Measurements from ENCODE around the gene VPS13D. TPM values are rescaled to one million over a fixed set of nuclear protein-coding genes. Genes with fewer than 3 reads are reported as not detected.

VPS13D gene
- total RNA-seq, 1 experiment from 2014 or later, result 33.1 TPM

DNA sequence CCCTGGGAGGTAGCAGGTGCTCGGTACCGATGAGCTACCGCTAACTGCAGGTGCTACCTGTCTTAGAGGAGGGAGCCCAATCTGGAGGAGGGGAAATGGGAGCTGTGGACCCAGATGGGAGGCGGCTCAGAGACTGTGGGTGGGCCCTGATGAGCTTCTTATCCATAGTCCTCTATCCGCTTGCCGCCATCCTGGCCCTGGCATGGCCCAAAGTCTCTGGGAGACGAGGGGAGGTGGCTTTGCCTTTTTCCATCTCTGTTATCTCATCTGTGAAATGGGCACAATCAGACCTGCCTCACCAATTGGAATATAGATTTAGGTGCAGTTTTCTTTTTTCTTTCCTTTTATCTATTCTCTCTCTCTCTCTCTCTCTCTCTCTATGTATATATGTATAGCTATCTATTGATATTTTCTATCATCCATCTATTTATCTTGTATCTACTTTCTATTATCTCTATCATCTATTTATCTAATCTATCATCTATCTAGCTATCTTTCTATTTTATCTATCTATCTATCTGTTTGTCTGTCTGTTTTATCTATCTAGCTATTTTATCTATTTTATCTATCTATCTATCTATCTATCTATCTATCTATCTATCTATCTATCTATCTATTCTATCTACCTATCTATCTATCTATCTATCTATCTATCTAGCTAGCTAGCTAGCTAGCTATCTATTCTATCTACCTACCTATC is 46.6 kb upstream of the VPS13D start:
- H3K27ac ChIP-seq (ENCODE audit: low read length), result no peak overlapping the region
- H3K4me3 ChIP-seq (ENCODE audit: low read depth in 2 of 2, low read length in 2 of 2), result no peak overlapping the region
- DNase-seq (ENCODE audit: low read depth, low spot score) (no peak), ATAC-seq (no peak)
- H3K4me1 ChIP-seq (ENCODE audit: control insufficient read depth, insufficient read depth, low read length), result peaks cover 9% of the 10 kb centered on the region; the same call in 1 of the 2 replicates
- intact Hi-C loops (cut with micrococcal nuclease; ENCODE audit: unreplicated experiment), result no loop called here
- in situ Hi-C loops (cut with HindIII; ENCODE audit: low pct_unique_long_range_greater_than_20kb, low sequenced_read_pairs), result no loop called here
- ChIA-PET POLR2A (interaction anchor here (0.5 kb wide), 1 partner anchor 50 kb away, joined by 3 read pairs; no protein-coding TSS in a partner anchor), CTCF (no interaction called here)
- no TSS peak for BruUV-seq (replicated peaks)
- no peaks in the 10 kb centered on the region for H3K36me3 ChIP-seq (ENCODE audit: control insufficient read depth, insufficient read depth, low read length)
- no peaks in the 10 kb centered on the region for H3K9me3 ChIP-seq (ENCODE audit: control insufficient read depth, insufficient read depth, low read depth, low read length)
- H3K27me3 ChIP-seq (ENCODE audit: control insufficient read depth, insufficient read depth, low read length), result no peaks in the 10 kb centered on the region
- TF ChIP-seq, protein P1, sequence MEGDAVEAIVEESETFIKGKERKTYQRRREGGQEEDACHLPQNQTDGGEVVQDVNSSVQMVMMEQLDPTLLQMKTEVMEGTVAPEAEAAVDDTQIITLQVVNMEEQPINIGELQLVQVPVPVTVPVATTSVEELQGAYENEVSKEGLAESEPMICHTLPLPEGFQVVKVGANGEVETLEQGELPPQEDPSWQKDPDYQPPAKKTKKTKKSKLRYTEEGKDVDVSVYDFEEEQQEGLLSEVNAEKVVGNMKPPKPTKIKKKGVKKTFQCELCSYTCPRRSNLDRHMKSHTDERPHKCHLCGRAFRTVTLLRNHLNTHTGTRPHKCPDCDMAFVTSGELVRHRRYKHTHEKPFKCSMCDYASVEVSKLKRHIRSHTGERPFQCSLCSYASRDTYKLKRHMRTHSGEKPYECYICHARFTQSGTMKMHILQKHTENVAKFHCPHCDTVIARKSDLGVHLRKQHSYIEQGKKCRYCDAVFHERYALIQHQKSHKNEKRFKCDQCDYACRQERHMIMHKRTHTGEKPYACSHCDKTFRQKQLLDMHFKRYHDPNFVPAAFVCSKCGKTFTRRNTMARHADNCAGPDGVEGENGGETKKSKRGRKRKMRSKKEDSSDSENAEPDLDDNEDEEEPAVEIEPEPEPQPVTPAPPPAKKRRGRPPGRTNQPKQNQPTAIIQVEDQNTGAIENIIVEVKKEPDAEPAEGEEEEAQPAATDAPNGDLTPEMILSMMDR (IDR thresholded peaks at IDR 0.05), result no peak
- TF ChIP-seq POLR2AphosphoS5 (IDR thresholded peaks at IDR 0.05; ENCODE audit: low read depth, low read length) (no peak), SIN3A (IDR thresholded peaks at IDR 0.05; ENCODE audit: borderline replicate concordance, insufficient read depth, low read depth, low read length) (no peak), TCF7L2 (IDR thresholded peaks at IDR 0.05; ENCODE audit: low read depth, low read length) (no peak)
- TF ChIP-seq, protein P2, sequence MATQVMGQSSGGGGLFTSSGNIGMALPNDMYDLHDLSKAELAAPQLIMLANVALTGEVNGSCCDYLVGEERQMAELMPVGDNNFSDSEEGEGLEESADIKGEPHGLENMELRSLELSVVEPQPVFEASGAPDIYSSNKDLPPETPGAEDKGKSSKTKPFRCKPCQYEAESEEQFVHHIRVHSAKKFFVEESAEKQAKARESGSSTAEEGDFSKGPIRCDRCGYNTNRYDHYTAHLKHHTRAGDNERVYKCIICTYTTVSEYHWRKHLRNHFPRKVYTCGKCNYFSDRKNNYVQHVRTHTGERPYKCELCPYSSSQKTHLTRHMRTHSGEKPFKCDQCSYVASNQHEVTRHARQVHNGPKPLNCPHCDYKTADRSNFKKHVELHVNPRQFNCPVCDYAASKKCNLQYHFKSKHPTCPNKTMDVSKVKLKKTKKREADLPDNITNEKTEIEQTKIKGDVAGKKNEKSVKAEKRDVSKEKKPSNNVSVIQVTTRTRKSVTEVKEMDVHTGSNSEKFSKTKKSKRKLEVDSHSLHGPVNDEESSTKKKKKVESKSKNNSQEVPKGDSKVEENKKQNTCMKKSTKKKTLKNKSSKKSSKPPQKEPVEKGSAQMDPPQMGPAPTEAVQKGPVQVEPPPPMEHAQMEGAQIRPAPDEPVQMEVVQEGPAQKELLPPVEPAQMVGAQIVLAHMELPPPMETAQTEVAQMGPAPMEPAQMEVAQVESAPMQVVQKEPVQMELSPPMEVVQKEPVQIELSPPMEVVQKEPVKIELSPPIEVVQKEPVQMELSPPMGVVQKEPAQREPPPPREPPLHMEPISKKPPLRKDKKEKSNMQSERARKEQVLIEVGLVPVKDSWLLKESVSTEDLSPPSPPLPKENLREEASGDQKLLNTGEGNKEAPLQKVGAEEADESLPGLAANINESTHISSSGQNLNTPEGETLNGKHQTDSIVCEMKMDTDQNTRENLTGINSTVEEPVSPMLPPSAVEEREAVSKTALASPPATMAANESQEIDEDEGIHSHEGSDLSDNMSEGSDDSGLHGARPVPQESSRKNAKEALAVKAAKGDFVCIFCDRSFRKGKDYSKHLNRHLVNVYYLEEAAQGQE (IDR thresholded peaks at IDR 0.05; ENCODE audit: insufficient read depth in 1 of 2, low read depth in 2 of 2, low read length in 1 of 2), result no peak

DNA sequence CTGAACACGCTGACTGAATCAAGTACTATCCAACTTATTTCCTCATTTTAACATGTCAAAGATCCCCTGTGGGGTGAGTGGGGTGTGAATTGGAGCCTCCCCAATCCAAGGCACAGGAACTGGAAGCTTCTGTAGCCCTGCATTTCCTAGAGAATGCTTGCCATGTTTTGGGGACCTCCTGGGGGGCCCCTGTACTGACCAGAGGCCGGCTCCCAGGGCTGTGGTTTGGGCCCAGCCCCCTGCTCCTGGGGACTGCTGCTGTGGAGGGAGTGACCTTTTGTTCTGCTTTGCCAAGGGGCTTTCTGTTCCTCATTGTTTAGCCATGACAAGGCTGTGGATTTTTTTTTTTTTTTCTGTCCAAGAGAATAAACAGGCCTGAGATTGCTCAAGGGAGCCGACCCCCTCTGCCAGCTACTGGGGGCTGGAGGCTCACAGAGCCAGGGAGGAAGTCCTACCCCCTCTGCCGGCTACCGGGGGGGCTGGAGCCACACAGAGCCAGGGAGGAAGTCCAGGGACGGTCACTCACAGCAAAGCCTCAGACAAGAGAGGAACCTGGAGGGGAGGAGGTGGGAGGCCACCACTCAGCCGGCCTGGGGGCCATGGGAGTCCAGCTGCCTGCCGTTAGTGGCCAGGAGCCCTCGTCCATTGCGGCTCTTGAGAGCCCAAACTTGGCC is 45.7 kb upstream of the VPS13D start:
- ChIA-PET POLR2A (no interaction called here), CTCF (no interaction called here)
- TF ChIP-seq, protein P2 (IDR thresholded peaks at IDR 0.05; ENCODE audit: insufficient read depth in 1 of 2, low read depth in 2 of 2, low read length in 1 of 2), result no peak
- TF ChIP-seq, protein P1 (IDR thresholded peaks at IDR 0.05), result no peak
- TF ChIP-seq TCF7L2 (IDR thresholded peaks at IDR 0.05; ENCODE audit: low read depth, low read length) (no peak), POLR2AphosphoS5 (IDR thresholded peaks at IDR 0.05; ENCODE audit: low read depth, low read length) (no peak), SIN3A (IDR thresholded peaks at IDR 0.05; ENCODE audit: borderline replicate concordance, insufficient read depth, low read depth, low read length) (no peak)
- Histone ChIP-seq H3K4me3 (ENCODE audit: low read depth in 2 of 2, low read length in 2 of 2) (no peak overlapping the region), H3K4me1 (ENCODE audit: control insufficient read depth, insufficient read depth, low read length) (peaks cover 8% of the 10 kb centered on the region; the same call in 1 of the 2 replicates), H3K27me3 (ENCODE audit: control insufficient read depth, insufficient read depth, low read length) (no peaks in the 10 kb centered on the region), H3K36me3 (ENCODE audit: control insufficient read depth, insufficient read depth, low read length) (no peaks in the 10 kb centered on the region), H3K27ac (ENCODE audit: low read length) (no peak overlapping the region), H3K9me3 (ENCODE audit: control insufficient read depth, insufficient read depth, low read depth, low read length) (no peaks in the 10 kb centered on the region)
- DNase-seq (ENCODE audit: low read depth, low spot score) (no peak), ATAC-seq (0 out of 2 replicates have a peak, but pooled peaks have one; percentile 9)
- no TSS peak for BruUV-seq (replicated peaks)
- in situ Hi-C loops (cut with HindIII; ENCODE audit: low pct_unique_long_range_greater_than_20kb, low sequenced_read_pairs) (no loop called here), intact Hi-C loops (cut with micrococcal nuclease; ENCODE audit: unreplicated experiment) (no loop called here)

Data from Panc1 (cell line).